B cell (primary cell): Measurements from ENCODE around the gene TIGD2. TPM values are rescaled to one million over a fixed set of nuclear protein-coding genes. Genes with fewer than 3 reads are reported as not detected.

Experiments used
- ATAC-seq: fragments of 200-7000 bp; cut with Tn5 transposase; one replicate; pipeline ENCODE4 v1.10.0; 2021; ENCODE audit warnings: low read depth, mild to moderate bottlenecking, moderate number of reproducible peaks, moderate library complexity
- CTCF ChIA-PET: fragments of 350-600 bp; sonication (Branson Sonifier 250); formaldehyde crosslinking; loops from one replicate; lab custom pipeline; 2021; ENCODE audit warnings: antibody characterized with exemption, inconsistent platforms; lab: Charles Lee
- POLR2A ChIA-PET: fragments of 350-600 bp; sonication (Branson Sonifier 250); formaldehyde crosslinking; loops from one replicate; lab custom pipeline; 2021; ENCODE audit warnings: antibody characterized with exemption; lab: Charles Lee
- DNase-seq: peaks from one replicate; pipeline ENCODE4 v3.0.0; 2013
- H2AFZ ChIP-seq: 2 replicates; pipeline ENCODE4 v1.6.1; 2012; ENCODE audit warnings: mild to moderate bottlenecking, low read depth, low read length; ENCODE audit not compliant: insufficient read depth, poor library complexity, severe bottlenecking
- H3K27ac ChIP-seq, 2 donors: 1 replicate in 1 of 2; 2 replicates in 1 of 2; pipeline ENCODE4 v1.5.1; 2012 to 2013; ENCODE audit warnings: low read length in 2 of 2, mild to moderate bottlenecking in 2 of 2, moderate library complexity in 1 of 2
- H3K27me3 ChIP-seq, 4 experiments: fragments of 200-600 bp in 1 of 4; sonication (generic) in 1 of 4; replicated peaks in 1 of 4; 1 replicate in 2 of 4; 2 replicates in 2 of 4; pipeline versions ENCODE4 v1.6.1 to v1.7.0; 2013 to 2016; ENCODE audit warnings: low read length in 3 of 4, mild to moderate bottlenecking in 2 of 4, mixed read lengths in 1 of 4, moderate library complexity in 1 of 4; ENCODE audit not compliant: insufficient read depth in 4 of 4, control insufficient read depth in 3 of 4; ENCODE audit errors: control extremely low read depth in 1 of 4
- H3K36me3 ChIP-seq, 2 experiments: replicated peaks in 1 of 2; 1 replicate in 1 of 2; 2 replicates in 1 of 2; pipeline versions ENCODE4 v1.6.1 to v1.7.1; 2013; ENCODE audit warnings: low read length in 1 of 2; ENCODE audit not compliant: insufficient read depth in 2 of 2, control insufficient read depth in 1 of 2; ENCODE audit errors: control extremely low read depth in 1 of 2, extremely low read depth in 1 of 2
- H3K4me1 ChIP-seq, 2 donors: fragments of 200-600 bp in 1 of 2; sonication (generic) in 1 of 2; 1 replicate in 1 of 2; 2 replicates in 1 of 2; pipeline versions ENCODE4 v1.5.1 to v1.6.1; 2013 to 2017; ENCODE audit warnings: low read length in 2 of 2; ENCODE audit not compliant: control insufficient read depth in 2 of 2, insufficient read depth in 2 of 2
- H3K4me2 ChIP-seq: replicated peaks from 2 replicates; pipeline ENCODE3; 2012; ENCODE audit warnings: mild to moderate bottlenecking, low read depth, low read length; ENCODE audit not compliant: poor library complexity, severe bottlenecking
- H3K4me3 ChIP-seq, 5 experiments: fragments of 200-600 bp in 1 of 5; sonication (generic) in 1 of 5; 1 replicate in 3 of 5; 2 replicates in 2 of 5; pipeline versions ENCODE4 v1.5.1 to v1.7.0; 2011 to 2016; ENCODE audit warnings: low read length in 4 of 5, mild to moderate bottlenecking in 4 of 5, low read depth in 2 of 5, control low read depth in 1 of 5, moderate library complexity in 1 of 5; ENCODE audit not compliant: insufficient read depth in 1 of 5; ENCODE audit errors: control extremely low read depth in 1 of 5, extremely low read depth in 1 of 5
- H3K79me2 ChIP-seq: fragments of 200-600 bp; sonication (generic); one replicate; pipeline ENCODE4 v1.6.0; 2016; ENCODE audit warnings: low read length; ENCODE audit not compliant: control insufficient read depth, insufficient read depth
- H3K9ac ChIP-seq: fragments of 200-600 bp; sonication (generic); 2 replicates; pipeline ENCODE4 v1.6.1; 2017; ENCODE audit warnings: mild to moderate bottlenecking, low read length, moderate library complexity
- H3K9me3 ChIP-seq, 3 donors: one replicate each; pipeline versions ENCODE4 v1.6.1 to v1.7.1; 2013; ENCODE audit warnings: low read length in 2 of 3; ENCODE audit not compliant: control insufficient read depth in 2 of 3, insufficient read depth in 1 of 3; ENCODE audit errors: control extremely low read depth in 1 of 3
- H4K20me1 ChIP-seq: 2 replicates; pipeline ENCODE4 v1.6.0; 2012; ENCODE audit warnings: mild to moderate bottlenecking, low read length; ENCODE audit not compliant: insufficient read depth, control insufficient read depth, poor library complexity, severe bottlenecking
- H3K27ac Mint-ChIP-seq: one replicate; pipeline ENCODE4 v1.8.0; 2021; ENCODE audit warnings: mixed read lengths
- H3K27me3 Mint-ChIP-seq: one replicate; pipeline ENCODE4 v1.8.0; 2021; ENCODE audit warnings: mixed read lengths
- H3K4me1 Mint-ChIP-seq: one replicate; pipeline ENCODE4 v1.8.0; 2021; ENCODE audit warnings: mixed read lengths
- H3K4me3 Mint-ChIP-seq: one replicate; pipeline ENCODE4 v1.8.0; 2021; ENCODE audit warnings: mixed read lengths
- H3K9me3 Mint-ChIP-seq: one replicate; pipeline ENCODE4 v1.8.0; 2022; ENCODE audit warnings: mixed read lengths; ENCODE audit not compliant: insufficient read depth
- CTCF ChIP-seq: fragments of 200-600 bp; IDR thresholded peaks from one replicate; pipeline ENCODE4 v1.8.0; 2022; ENCODE audit warnings: antibody characterized with exemption, mild to moderate bottlenecking
- EZH2 ChIP-seq: IDR thresholded peaks from 2 replicates; pipeline ENCODE4 v1.6.1; 2012; ENCODE audit warnings: borderline replicate concordance, low read depth, mild to moderate bottlenecking, moderate library complexity, low read length; ENCODE audit not compliant: insufficient read depth, poor library complexity, severe bottlenecking
- WGBS: methylation state at CpG from one replicate; pipeline ENCODE4 v1.1.5; 2013; ENCODE audit warnings: missing lambda C conversion rate; ENCODE audit not compliant: insufficient coverage; 5-methylcytosine and 5-hydroxymethylcytosine counted together
- intact Hi-C: fragments of 100-400 bp; cut with micrococcal nuclease; formaldehyde crosslinking; loops from one replicate; pipeline ENCODE4 v1.10.0; 2022
- polyA plus RNA-seq: library from polyadenylated mRNA; depleted of rRNA; stranded (reverse); fragments of >200 nt; gene quantifications from 2 replicates; pipeline ENCODE4 v1.2.3, GENCODE V29; 2012
- total RNA-seq, 2 donors: library from RNA; stranded (reverse); fragments of 120-200 nt in 1 of 2; gene quantifications; 1 replicate in 1 of 2; 2 replicates in 1 of 2; pipeline versions ENCODE4 v1.2.3 to v1.2.4, GENCODE V29; 2013 to 2022

TIGD2 gene
- total and polyA plus RNA-seq, 2 donors (not counting 1 experiment from before 2014, with no cell fraction given) = 2.1 to 8.6 TPM

- ATAC-seq (peak; percentile 69), DNase-seq (peak; percentile 57)
- Mint-ChIP-seq H3K9me3 (no peaks in the 10 kb centered on the region), H3K27me3 (peaks cover 6% of the 10 kb centered on the region), H3K4me1 (no peaks in the 10 kb centered on the region), H3K4me3 (no peak overlapping the region), H3K27ac (no peak overlapping the region)
- Histone ChIP-seq H2AFZ (no peak overlapping the region), H3K4me1 (no peaks in the 10 kb centered on the region), H3K36me3 (no peaks in the 10 kb centered on the region), H3K9me3 (no peaks in the 10 kb centered on the region), H3K27ac (no peak overlapping the region), H3K27me3 (no peaks in the 10 kb centered on the region), H3K4me2 (no peak overlapping the region), H3K79me2 (no peaks in the 10 kb centered on the region), H3K4me3 (no peak overlapping the region), H4K20me1 (no peaks in the 10 kb centered on the region), H3K9ac (no peak overlapping the region)
- no CpG with 5 or more reads among the region's 2 CpGs for WGBS
- CTCF ChIA-PET = interaction anchor here (0.9 to 1.5 kb wide), 5 partner anchors 10 to 613 kb away, joined by 3 to 5 read pairs (median 3); no protein-coding TSS in a partner anchor
- POLR2A ChIA-PET = no interaction called here
- intact Hi-C loops = loop anchor here (1.0 to 5.0 kb wide), 3 partner anchors 275 to 742 kb away; no protein-coding TSS in a partner anchor
- peak; percentile 88 for TF ChIP-seq CTCF
- no peak for TF ChIP-seq EZH2
Observed at GRCh38 chr4:89158884-89159503, 47.7 kb downstream of the TIGD2 start.

GRCh38 chr4:89160806-89161205, 49.5 kb downstream of the TIGD2 start:
- POLR2A ChIA-PET = no interaction called here
- no peaks in the 10 kb centered on the region for H3K36me3 ChIP-seq
- ATAC-seq = no peak
- no peak for DNase-seq
- H4K20me1 ChIP-seq = no peaks in the 10 kb centered on the region
- H2AFZ ChIP-seq = no peak overlapping the region
- peaks cover 14% of the 10 kb centered on the region for H3K27me3 Mint-ChIP-seq
- H3K27ac Mint-ChIP-seq = no peak overlapping the region
- TF ChIP-seq EZH2 (no peak), CTCF (no peak)
- CTCF ChIA-PET = interaction anchor here (1.2 to 1.6 kb wide), 2 partner anchors 9 to 22 kb away, joined by 3 to 4 read pairs; no protein-coding TSS in a partner anchor
- no peak overlapping the region for H3K4me3 ChIP-seq
- no peak overlapping the region for H3K4me2 ChIP-seq
- H3K4me1 ChIP-seq = no peaks in the 10 kb centered on the region
- no peak overlapping the region for H3K27ac ChIP-seq
- no peaks in the 10 kb centered on the region for H3K27me3 ChIP-seq
- intact Hi-C loops = no loop called here
- H3K9me3 ChIP-seq = no peaks in the 10 kb centered on the region
- H3K4me3 Mint-ChIP-seq = no peak overlapping the region
- no peak overlapping the region for H3K9ac ChIP-seq
- no peaks in the 10 kb centered on the region for H3K9me3 Mint-ChIP-seq
- no peaks in the 10 kb centered on the region for H3K79me2 ChIP-seq
- no peaks in the 10 kb centered on the region for H3K4me1 Mint-ChIP-seq
- no CpG with 5 or more reads among the region's 2 CpGs for WGBS
